Tibial nerve (tissue), 4 donors: Measurements from ENCODE around the gene CALML4. TPM values are rescaled to one million over a fixed set of nuclear protein-coding genes. Genes with fewer than 3 reads are reported as not detected.

Experiments used
- DNase-seq, 2 donors: peaks; one replicate each; pipeline ENCODE4 v3.0.0-alpha.2; 2019; ENCODE audit warnings: low spot score in 2 of 2
- H3K27ac ChIP-seq, 4 donors: fragments of 200-600 bp; sonication (generic) in 3 of 4; one replicate each; pipeline ENCODE4 v1.5.1; 2017 to 2019; ENCODE audit warnings: mild to moderate bottlenecking in 1 of 4
- H3K27me3 ChIP-seq, 2 donors: fragments of 200-600 bp; sonication (generic) in 1 of 2; one replicate each; pipeline versions ENCODE4 v1.5.1 to v1.6.0; 2017 to 2019
- H3K36me3 ChIP-seq, 3 donors: fragments of 200-600 bp; sonication (generic); one replicate each; pipeline ENCODE4 v1.5.1; 2018 to 2019
- H3K4me1 ChIP-seq, 4 donors: fragments of 200-600 bp; sonication (generic) in 3 of 4; one replicate each; pipeline ENCODE4 v1.5.1; 2017 to 2019
- H3K4me3 ChIP-seq, 4 donors: fragments of 200-600 bp; sonication (generic) in 3 of 4; one replicate each; pipeline ENCODE4 v1.5.1; 2017 to 2019; ENCODE audit warnings: mild to moderate bottlenecking in 1 of 4, moderate library complexity in 1 of 4
- H3K9me3 ChIP-seq, 4 donors: fragments of 200-600 bp; sonication (generic) in 3 of 4; one replicate each; pipeline ENCODE4 v1.5.1; 2017 to 2019
- CTCF ChIP-seq, 5 experiments: fragments of 200-600 bp in 3 of 5; fragments of 450-650 bp in 2 of 5; sonication (generic) in 3 of 5; IDR thresholded peaks; one replicate each; pipeline ENCODE4 v1.5.1; 2016 to 2019; ENCODE audit warnings: antibody characterized with exemption in 5 of 5, mild to moderate bottlenecking in 3 of 5, moderate library complexity in 2 of 5
- EP300 ChIP-seq, 2 donors: sonication (generic); formaldehyde crosslinking; IDR thresholded peaks; one replicate each; pipeline ENCODE4 v1.6.1; 2017; ENCODE audit warnings: antibody characterized with exemption in 2 of 2, mild to moderate bottlenecking in 1 of 2
- POLR2A ChIP-seq, 2 donors: fragments of 450-650 bp; IDR thresholded peaks; one replicate each; pipeline ENCODE4 v1.6.1; 2017; ENCODE audit warnings: antibody characterized with exemption in 2 of 2, mild to moderate bottlenecking in 2 of 2, moderate library complexity in 2 of 2
- WGBS, 2 donors: methylation state at CpG; one replicate each; pipeline ENCODE4 v1.1.5; 2018; 5-methylcytosine and 5-hydroxymethylcytosine counted together
- total RNA-seq, 4 donors: library from RNA; depleted of rRNA; stranded (reverse); fragments of >200 nt; gene quantifications; one replicate each; pipeline ENCODE4 v1.1.0, GENCODE V29; 2016

CALML4 gene
- total RNA-seq, 4 donors from 2014 or later = 7.5 to 27.1 (median 13.6) TPM

- H3K4me1 ChIP-seq = peaks cover 0 to 41% (median 19%) of the 10 kb centered on the region in 4 donors
- no peak overlapping the region for H3K4me3 ChIP-seq
- H3K27ac ChIP-seq = no peak overlapping the region
- H3K9me3 ChIP-seq = no peaks in the 10 kb centered on the region
- no peaks in the 10 kb centered on the region for H3K27me3 ChIP-seq
- peaks cover 0 to 13% (median 0%) of the 10 kb centered on the region in 3 donors for H3K36me3 ChIP-seq
- TF ChIP-seq POLR2A (IDR thresholded peaks at IDR 0.05) = no peak
- no peak for TF ChIP-seq EP300 (IDR thresholded peaks at IDR 0.05)
- no peak for TF ChIP-seq CTCF (IDR thresholded peaks at IDR 0.05)
- no peak for DNase-seq
- WGBS, 2 donors = 90 to 94% methylated on average over 10 to 12 of the region's 12 CpGs
These were observed 2.2 kb upstream of the CALML4 start for GRCh38 chr15:68207176-68207935.

- 90 to 92% methylated on average over 12 of the region's 12 CpGs for WGBS, 2 donors
- TF ChIP-seq EP300 (IDR thresholded peaks at IDR 0.05) = no peak
- TF ChIP-seq POLR2A (IDR thresholded peaks at IDR 0.05) = no peak
- no peak for TF ChIP-seq CTCF (IDR thresholded peaks at IDR 0.05)
- no peak for DNase-seq
- H3K36me3 ChIP-seq = peaks cover 0 to 13% (median 0%) of the 10 kb centered on the region in 3 donors
- peaks cover 0 to 41% (median 19%) of the 10 kb centered on the region in 4 donors for H3K4me1 ChIP-seq
- H3K27me3 ChIP-seq = no peaks in the 10 kb centered on the region
- H3K27ac ChIP-seq = peak overlapping the region in 2 of 4 donors; percentile 54 to 72
- H3K9me3 ChIP-seq = no peaks in the 10 kb centered on the region
- no peak overlapping the region for H3K4me3 ChIP-seq
These were observed 1.6 kb upstream of the CALML4 start for GRCh38 chr15:68206711-68207151.

- peaks cover 0 to 13% (median 0%) of the 10 kb centered on the region in 3 donors for H3K36me3 ChIP-seq
- H3K9me3 ChIP-seq = no peaks in the 10 kb centered on the region
- 54 to 65% methylated on average over 11 to 14 of the region's 14 CpGs for WGBS, 2 donors
- H3K4me3 ChIP-seq = peak overlapping the region in 2 of 4 donors; percentile 20 to 39
- no peak for TF ChIP-seq CTCF (IDR thresholded peaks at IDR 0.05)
- TF ChIP-seq POLR2A (IDR thresholded peaks at IDR 0.05) = no peak
- TF ChIP-seq EP300 (IDR thresholded peaks at IDR 0.05) = peak in 1 of 2 donors; percentile 62
- H3K4me1 ChIP-seq = peaks cover 0 to 46% (median 19%) of the 10 kb centered on the region in 4 donors
- H3K27ac ChIP-seq = peak overlapping the region in 3 of 4 donors; percentile 69 to 76 (median 72)
- peak in 1 of 2 donors; percentile 53 for DNase-seq
- no peaks in the 10 kb centered on the region for H3K27me3 ChIP-seq
These were observed 915 bp upstream of the CALML4 start for GRCh38 chr15:68205954-68206539.

- TF ChIP-seq EP300 (IDR thresholded peaks at IDR 0.05) = no peak
- peaks cover 0 to 13% (median 0%) of the 10 kb centered on the region in 3 donors for H3K36me3 ChIP-seq
- no peaks in the 10 kb centered on the region for H3K27me3 ChIP-seq
- H3K4me3 ChIP-seq = peak overlapping the region in 2 of 4 donors; percentile 20 to 39
- H3K4me1 ChIP-seq = peaks cover 0 to 46% (median 17%) of the 10 kb centered on the region in 4 donors
- H3K27ac ChIP-seq = peak overlapping the region in 3 of 4 donors; percentile 69 to 76 (median 72)
- H3K9me3 ChIP-seq = no peaks in the 10 kb centered on the region
- WGBS, 2 donors = 78 to 83% methylated on average over 9 to 12 of the region's 13 CpGs
- no peak for DNase-seq
These were observed 419 bp upstream of the CALML4 start for GRCh38 chr15:68205558-68205944.

GRCh38 chr15:68204361-68204760, 771 bp downstream of the CALML4 start:
- Histone ChIP-seq H3K27ac (peak overlapping the region in 3 of 4 donors; percentile 34 to 76 (median 69)), H3K4me3 (peak overlapping the region in 2 of 4 donors; percentile 20 to 39), H3K27me3 (no peaks in the 10 kb centered on the region), H3K9me3 (no peaks in the 10 kb centered on the region), H3K4me1 (peaks cover 0 to 56% (median 23%) of the 10 kb centered on the region in 4 donors), H3K36me3 (peaks cover 0 to 13% (median 0%) of the 10 kb centered on the region in 3 donors)
- no peak for DNase-seq
- WGBS, 2 donors = 89% methylated on average over 6 to 7 of the region's 7 CpGs
- TF ChIP-seq POLR2A (IDR thresholded peaks at IDR 0.05) (no peak), EP300 (IDR thresholded peaks at IDR 0.05) (no peak), CTCF (IDR thresholded peaks at IDR 0.05) (no peak)
